K562 (cell line): ENCODE results near the gene AGPAT2.

ENCODE experiments used
- ATF6 ChIP-seq: sonication (generic); formaldehyde crosslinking; IDR thresholded peaks from 2 replicates; pipeline ENCODE4 v1.4.0; 2020; ENCODE audit warnings: mild to moderate bottlenecking, missing genetic modification reagents
- CREB3L1 ChIP-seq: fragments of 450-650 bp; IDR thresholded peaks from 2 replicates; pipeline ENCODE4 v1.6.1; 2014; ENCODE audit warnings: low read depth, mild to moderate bottlenecking, moderate library complexity, borderline replicate concordance
- CTCF ChIP-seq, 3 experiments: IDR thresholded peaks in 2 of 3; conservative IDR thresholded peaks in 1 of 3; 2 replicates each; pipeline ENCODE4 v1.5.1; 2011 to 2012; ENCODE audit warnings: low read length in 3 of 3, mild to moderate bottlenecking in 3 of 3, control low read depth in 2 of 3, improper control_type of control experiment in 1 of 3, inconsistent platforms in 1 of 3, low read depth in 1 of 3, mixed read lengths in 1 of 3, moderate library complexity in 1 of 3; ENCODE audit not compliant: insufficient read depth in 2 of 3
- FOXO4 ChIP-seq: fragments of 450-650 bp; formaldehyde crosslinking; IDR thresholded peaks from 2 replicates; pipeline ENCODE4 v1.4.0; 2020; ENCODE audit warnings: mild to moderate bottlenecking, moderate library complexity
- MAX ChIP-seq: sonication (generic); formaldehyde crosslinking; IDR thresholded peaks from 2 replicates; pipeline ENCODE4 v1.9.0; 2022; ENCODE audit warnings: mild to moderate bottlenecking, missing genetic modification reagents
- MEF2D ChIP-seq: conservative IDR thresholded peaks from 2 replicates; pipeline ENCODE4 v1.6.1; 2016; ENCODE audit warnings: low read depth, missing genetic modification characterization, missing compliant biosample characterization
- NFYB ChIP-seq: IDR thresholded peaks from 2 replicates; pipeline ENCODE4 v1.6.1; 2011; ENCODE audit warnings: mild to moderate bottlenecking, moderate library complexity; ENCODE audit not compliant: insufficient read length; ENCODE audit errors: extremely low read depth
- PURB ChIP-seq: sonication (generic); formaldehyde crosslinking; IDR thresholded peaks from 2 replicates; pipeline ENCODE4 v1.9.0; 2021; ENCODE audit warnings: low read depth, mild to moderate bottlenecking, missing genetic modification reagents
- SMAD3 ChIP-seq: fragments of 450-650 bp; formaldehyde crosslinking; conservative IDR thresholded peaks from 2 replicates; pipeline ENCODE4 v1.4.0; 2020; ENCODE audit warnings: mild to moderate bottlenecking
- ZBTB26 ChIP-seq: fragments of 450-650 bp; formaldehyde crosslinking; IDR thresholded peaks from 2 replicates; pipeline ENCODE4 v1.4.0; 2022; ENCODE audit warnings: missing genetic modification characterization
- ZNF146 ChIP-seq: IDR thresholded peaks from one replicate; pipeline ENCODE4 v1.6.1; 2018; ENCODE audit warnings: missing compliant biosample characterization; ENCODE audit not compliant: unreplicated experiment
- ZNF41 ChIP-seq: fragments of 250-450 bp; sonication (Bioruptor Pico); conservative IDR thresholded peaks from 2 replicates; pipeline ENCODE4 v1.4.0; 2020; ENCODE audit warnings: mild to moderate bottlenecking
- ZNF740 ChIP-seq, 3 experiments: fragments of 200-800 bp in 1 of 3; sonication (Bioruptor generic) in 1 of 3; sonication (generic) in 1 of 3; formaldehyde crosslinking in 1 of 3; IDR thresholded peaks; 2 replicates each; pipeline versions ENCODE4 v1.6.1 to v1.8.0; 2016 to 2022; ENCODE audit warnings: mild to moderate bottlenecking in 2 of 3, missing compliant biosample characterization in 2 of 3, missing genetic modification characterization in 2 of 3, missing genetic modification reagents in 1 of 3

- no peak for TF ChIP-seq CREB3L1
- no peak for TF ChIP-seq FOXO4 (CRISPR knock-in tag)
- no peak for TF ChIP-seq ZBTB26 (CRISPR knock-in tag)
- 0 out of 2 replicates have a peak, but pooled peaks have one; percentile 51 for TF ChIP-seq MAX
- TF ChIP-seq MEF2D (tag): no peak
- no peak for TF ChIP-seq ZNF41
- TF ChIP-seq ZNF146 (CRISPR knock-in tag): no peak
- no peak for TF ChIP-seq NFYB
- peak; percentile 85 to 94 (median 85) for TF ChIP-seq CTCF (IDR thresholded peaks at IDR 0.05 in 2 of 3, conservative IDR thresholded peaks at IDR 0.05 in 1 of 3; ENCODE audit: insufficient read depth in 2 of 3, low read depth in 1 of 3, low read length in 3 of 3)
- no peak for TF ChIP-seq ATF6 (CRISPR knock-in tag)
- no peak for TF ChIP-seq PURB (CRISPR knock-in tag)
- peak; percentile 72 for TF ChIP-seq ZNF740 (CRISPR knock-in tag; IDR thresholded peaks at IDR 0.05)
- peak in 1 of 2 experiments; percentile 51; a peak in 1 of 4 replicates for TF ChIP-seq ZNF740 (tag; IDR thresholded peaks at IDR 0.05)
- TF ChIP-seq SMAD3 (CRISPR knock-in tag): no peak
These were observed 7.1 kb upstream of the AGPAT2 start for GRCh38 chr9:136694163-136694871.
